MCF 10A (cell line): Measurements from ENCODE around the gene TKT. TPM values are rescaled to one million over a fixed set of nuclear protein-coding genes. Genes with fewer than 3 reads are reported as not detected.

Experiments used
- BruUV-seq: library from RNA; stranded (reverse); fragments of 400-500 nt; replicated peaks from 2 replicates; lab custom pipeline; 2021; lab: Mats Ljungman, UMichigan
- CTCF ChIA-PET: fragments of 300-600 bp; sonication (Branson Sonifier 250); formaldehyde crosslinking; extraction: SDS; loops from one replicate; lab custom pipeline; 2021; ENCODE audit warnings: antibody characterized with exemption, inconsistent platforms; lab: Yijun Ruan, JAX
- POLR2A ChIA-PET: fragments of 300-600, 350-650 bp; sonication (Branson Sonifier 250); formaldehyde crosslinking; extraction: SDS; loops from one replicate; lab custom pipeline; 2020; ENCODE audit warnings: antibody characterized with exemption, inconsistent platforms; lab: Yijun Ruan, JAX
- DNase-seq: peaks from one replicate; pipeline ENCODE4 v3.0.0-alpha.2; 2018; ENCODE audit not compliant: unreplicated experiment
- H3K27ac Mint-ChIP-seq: one replicate; pipeline ENCODE4 v1.8.0; 2022; ENCODE audit warnings: mild to moderate bottlenecking, low read depth, mixed read lengths; ENCODE audit not compliant: unreplicated experiment
- H3K27me3 Mint-ChIP-seq: one replicate; pipeline ENCODE4 v1.8.0; 2022; ENCODE audit warnings: mixed read lengths; ENCODE audit not compliant: insufficient read depth, unreplicated experiment
- H3K36me3 Mint-ChIP-seq: one replicate; pipeline ENCODE4 v1.8.0; 2022; ENCODE audit warnings: mild to moderate bottlenecking, moderate library complexity, mixed read lengths; ENCODE audit not compliant: insufficient read depth, unreplicated experiment
- H3K4me1 Mint-ChIP-seq: one replicate; pipeline ENCODE4 v1.8.0; 2022; ENCODE audit warnings: mixed read lengths; ENCODE audit not compliant: insufficient read depth, unreplicated experiment
- H3K4me3 Mint-ChIP-seq: one replicate; pipeline ENCODE4 v1.8.0; 2022; ENCODE audit warnings: mild to moderate bottlenecking, moderate library complexity, mixed read lengths; ENCODE audit not compliant: unreplicated experiment
- H3K9me3 Mint-ChIP-seq: one replicate; pipeline ENCODE4 v1.8.0; 2022; ENCODE audit warnings: mixed read lengths; ENCODE audit not compliant: unreplicated experiment
- intact Hi-C: fragments of 100-400 bp; cut with micrococcal nuclease; formaldehyde crosslinking; loops from 2 replicates; pipeline ENCODE4 v1.14.1; 2022
- total RNA-seq: library from RNA; stranded (reverse); gene quantifications from 2 replicates; pipeline ENCODE4 v1.2.3, GENCODE V29; 2022
- TF ChIP-seq, protein P1 (sequence below): fragments of 200-600 bp; IDR thresholded peaks from one replicate; pipeline ENCODE4 v1.8.0; 2022; ENCODE audit warnings: antibody characterized with exemption, mild to moderate bottlenecking; ENCODE audit not compliant: unreplicated experiment

TKT gene
- total RNA-seq, 1 experiment from 2014 or later, result 326 TPM

- TF ChIP-seq, protein P1, sequence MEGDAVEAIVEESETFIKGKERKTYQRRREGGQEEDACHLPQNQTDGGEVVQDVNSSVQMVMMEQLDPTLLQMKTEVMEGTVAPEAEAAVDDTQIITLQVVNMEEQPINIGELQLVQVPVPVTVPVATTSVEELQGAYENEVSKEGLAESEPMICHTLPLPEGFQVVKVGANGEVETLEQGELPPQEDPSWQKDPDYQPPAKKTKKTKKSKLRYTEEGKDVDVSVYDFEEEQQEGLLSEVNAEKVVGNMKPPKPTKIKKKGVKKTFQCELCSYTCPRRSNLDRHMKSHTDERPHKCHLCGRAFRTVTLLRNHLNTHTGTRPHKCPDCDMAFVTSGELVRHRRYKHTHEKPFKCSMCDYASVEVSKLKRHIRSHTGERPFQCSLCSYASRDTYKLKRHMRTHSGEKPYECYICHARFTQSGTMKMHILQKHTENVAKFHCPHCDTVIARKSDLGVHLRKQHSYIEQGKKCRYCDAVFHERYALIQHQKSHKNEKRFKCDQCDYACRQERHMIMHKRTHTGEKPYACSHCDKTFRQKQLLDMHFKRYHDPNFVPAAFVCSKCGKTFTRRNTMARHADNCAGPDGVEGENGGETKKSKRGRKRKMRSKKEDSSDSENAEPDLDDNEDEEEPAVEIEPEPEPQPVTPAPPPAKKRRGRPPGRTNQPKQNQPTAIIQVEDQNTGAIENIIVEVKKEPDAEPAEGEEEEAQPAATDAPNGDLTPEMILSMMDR, result no peak
- Mint-ChIP-seq H3K27me3 (no peaks in the 10 kb centered on the region), H3K27ac (no peak overlapping the region), H3K4me1 (no peaks in the 10 kb centered on the region), H3K4me3 (no peak overlapping the region), H3K9me3 (no peaks in the 10 kb centered on the region), H3K36me3 (no peaks in the 10 kb centered on the region)
- CTCF ChIA-PET, result interaction anchor here (0.5 to 12.5 kb wide), 22 partner anchors 10 to 1721 kb away, joined by 3 to 220 read pairs (median 4); partner anchors contain the start of gene RFT1
- DNase-seq, result no peak
- intact Hi-C loops, result no loop called here
- POLR2A ChIA-PET, result interaction anchor here (1.2 to 2.5 kb wide), 3 partner anchors 14 to 81 kb away, joined by 3 to 12 read pairs (median 3); no protein-coding TSS in a partner anchor
- BruUV-seq, result no TSS peak
Measured at GRCh38 chr3:53195066-53195450, 60.8 kb downstream of the TKT start.

DNA sequence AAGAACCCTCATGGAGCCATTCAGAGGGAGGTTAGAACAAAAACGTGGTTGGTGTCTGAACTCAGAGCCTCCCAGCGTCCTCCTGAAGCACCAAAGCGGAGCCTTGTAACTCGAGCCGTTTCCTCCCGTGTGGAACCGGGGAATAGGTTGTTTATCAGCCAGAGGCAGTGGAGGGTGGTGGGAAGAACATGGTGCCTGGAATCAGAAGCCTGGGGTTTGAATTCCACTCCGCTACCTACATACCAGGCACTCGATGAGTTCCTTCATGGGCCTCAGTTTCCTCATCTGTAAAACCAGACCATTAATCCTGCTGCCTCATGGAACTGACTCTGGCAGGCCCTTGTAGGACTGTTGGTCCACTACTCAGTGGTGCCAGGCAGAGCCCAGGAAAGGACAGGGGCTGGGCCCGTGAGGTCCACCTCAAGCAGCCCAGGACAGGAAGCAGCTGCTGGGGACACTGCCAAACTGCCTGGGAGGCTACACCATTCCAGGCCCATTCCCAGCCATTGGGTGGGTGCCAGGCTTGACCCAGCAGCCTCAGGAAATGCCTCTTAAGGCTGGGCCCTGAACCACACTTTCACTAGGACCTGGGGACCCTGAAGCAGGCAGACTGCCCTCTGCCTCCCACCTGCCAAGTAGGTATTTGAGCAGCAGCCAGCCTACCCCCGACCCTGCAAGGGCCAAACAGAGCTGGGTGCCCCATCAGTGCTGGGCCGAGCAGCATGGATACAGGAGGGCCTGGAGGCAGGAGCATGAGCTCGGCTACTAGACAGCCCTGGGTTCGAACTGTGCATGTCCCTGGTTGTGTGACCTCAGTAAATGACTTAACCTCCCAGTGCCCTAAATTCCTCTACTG is 61.4 kb downstream of the TKT start:
- ChIA-PET POLR2A (interaction anchor here (1.2 to 2.5 kb wide), 3 partner anchors 13 to 80 kb away, joined by 3 to 12 read pairs (median 3); no protein-coding TSS in a partner anchor), CTCF (interaction anchor here (0.5 to 12.5 kb wide), 14 partner anchors 18 to 1720 kb away, joined by 3 to 220 read pairs (median 4); partner anchors contain the start of gene RFT1)
- Mint-ChIP-seq H3K4me1 (no peaks in the 10 kb centered on the region), H3K27ac (no peak overlapping the region), H3K9me3 (no peaks in the 10 kb centered on the region), H3K27me3 (no peaks in the 10 kb centered on the region), H3K36me3 (no peaks in the 10 kb centered on the region), H3K4me3 (no peak overlapping the region)
- TF ChIP-seq, protein P1, result no peak
- BruUV-seq, result no TSS peak
- DNase-seq, result peak; percentile 6
- intact Hi-C loops, result no loop called here

- Mint-ChIP-seq H3K27ac (no peak overlapping the region), H3K4me1 (no peaks in the 10 kb centered on the region), H3K36me3 (no peaks in the 10 kb centered on the region), H3K4me3 (no peak overlapping the region), H3K9me3 (no peaks in the 10 kb centered on the region), H3K27me3 (no peaks in the 10 kb centered on the region)
- intact Hi-C loops, result no loop called here
- no peak for DNase-seq
- POLR2A ChIA-PET, result no interaction called here
- TF ChIP-seq, protein P1, result no peak
- BruUV-seq, result no TSS peak
- CTCF ChIA-PET, result interaction anchor here (1.0 to 12.5 kb wide), 6 partner anchors 21 to 79 kb away, joined by 3 to 220 read pairs (median 10); partner anchors contain the start of genes PRKCD and RFT1
Measured at GRCh38 chr3:53193466-53194209, 62.2 kb downstream of the TKT start.
